IMR-90 (cell line): ENCODE measurements around the gene CAMSAP3. TPM values are rescaled to one million over a fixed set of nuclear protein-coding genes. Genes with fewer than 3 reads are reported as not detected.

Experiments
- ATAC-seq: fragments of 200-7000 bp; cut with Tn5 transposase; 2 replicates; pipeline ENCODE4 v1.9.1; 2020; ENCODE audit warnings: low read depth, mild to moderate bottlenecking, moderate library complexity
- BruUV-seq: library from RNA; stranded (reverse); fragments of 400-500 nt; replicated peaks from 2 replicates; lab custom pipeline; 2021; lab: Mats Ljungman, UMichigan
- CTCF ChIA-PET: fragments of 300-600 bp; formaldehyde crosslinking; extraction: SDS; loops from one replicate; lab custom pipeline; 2021; ENCODE audit warnings: antibody characterized with exemption; lab: Yijun Ruan, JAX
- POLR2A ChIA-PET: fragments of 300-600 bp; sonication (Branson Sonifier 250); formaldehyde crosslinking; loops from one replicate; lab custom pipeline; 2022; ENCODE audit warnings: antibody characterized with exemption; ENCODE audit not compliant: unreplicated experiment; lab: Charles Lee
- DNase-seq: peaks from one replicate; pipeline ENCODE4 v3.0.0; 2013
- H2AFZ ChIP-seq: replicated peaks from 2 replicates; pipeline ENCODE3; 2013; ENCODE audit warnings: low read length, mild to moderate bottlenecking; ENCODE audit not compliant: poor library complexity
- H2AK5ac ChIP-seq: 2 replicates; pipeline ENCODE4 v1.6.1; 2013; ENCODE audit warnings: low read depth, low read length, inconsistent platforms
- H2AK9ac ChIP-seq: replicated peaks from 2 replicates; pipeline ENCODE3; 2013; ENCODE audit warnings: mild to moderate bottlenecking, low read depth, low read length, moderate library complexity; ENCODE audit not compliant: poor library complexity
- H2BK120ac ChIP-seq: 2 replicates; pipeline ENCODE4 v1.6.1; 2013; ENCODE audit warnings: low read depth, low read length, inconsistent platforms
- H2BK15ac ChIP-seq: 3 replicates; pipeline ENCODE4 v1.6.1; 2013; ENCODE audit warnings: low read depth, low read length, inconsistent platforms
- H2BK20ac ChIP-seq: 2 replicates; pipeline ENCODE4 v1.6.1; 2013; ENCODE audit warnings: low read depth, mild to moderate bottlenecking, inconsistent platforms, low read length, moderate library complexity
- H2BK5ac ChIP-seq: 2 replicates; pipeline ENCODE4 v1.6.1; 2013; ENCODE audit warnings: mild to moderate bottlenecking, low read depth, low read length, inconsistent platforms; ENCODE audit not compliant: poor library complexity, severe bottlenecking
- H3K14ac ChIP-seq: replicated peaks from 2 replicates; pipeline ENCODE4 v1.6.1; 2013; ENCODE audit warnings: low read depth, low read length, inconsistent platforms
- H3K18ac ChIP-seq: 2 replicates; pipeline ENCODE4 v1.6.1; 2013; ENCODE audit warnings: low read depth, low read length, control low read depth
- H3K23ac ChIP-seq: 2 replicates; pipeline ENCODE4 v1.6.1; 2013; ENCODE audit warnings: low read depth, low read length, inconsistent platforms
- H3K27ac ChIP-seq: 2 replicates; pipeline ENCODE4 v1.5.1; 2013; ENCODE audit warnings: mild to moderate bottlenecking, control low read depth, low read length; ENCODE audit not compliant: insufficient read depth
- H3K27me3 ChIP-seq: 2 replicates; pipeline ENCODE4 v1.6.1; 2013; ENCODE audit warnings: low read length; ENCODE audit not compliant: control insufficient read depth, insufficient read depth
- H3K36me3 ChIP-seq: 2 replicates; pipeline ENCODE4 v1.6.1; 2013; ENCODE audit warnings: low read length, mixed read lengths; ENCODE audit not compliant: control insufficient read depth, insufficient read depth
- H3K4ac ChIP-seq: 2 replicates; pipeline ENCODE4 v1.6.1; 2013; ENCODE audit warnings: low read depth, low read length, inconsistent platforms
- H3K4me1 ChIP-seq: 2 replicates; pipeline ENCODE4 v1.6.1; 2013; ENCODE audit warnings: low read length, mixed read lengths; ENCODE audit not compliant: control insufficient read depth, insufficient read depth
- H3K4me2 ChIP-seq: 2 replicates; pipeline ENCODE4 v1.6.1; 2013; ENCODE audit warnings: low read depth, mild to moderate bottlenecking, control low read depth, low read length, moderate library complexity
- H3K4me3 ChIP-seq: 2 replicates; pipeline ENCODE4 v1.5.1; 2013; ENCODE audit warnings: low read depth, mild to moderate bottlenecking, control low read depth, low read length, moderate library complexity; ENCODE audit not compliant: insufficient read depth
- H3K56ac ChIP-seq: 2 replicates; pipeline ENCODE4 v1.6.1; 2013; ENCODE audit warnings: low read length, inconsistent platforms; ENCODE audit not compliant: insufficient read depth; ENCODE audit errors: extremely low read depth
- H3K79me1 ChIP-seq, 2 experiments: 2 replicates each; pipeline ENCODE4 v1.6.1; 2013; ENCODE audit warnings: low read length in 2 of 2, inconsistent platforms in 1 of 2, low read depth in 1 of 2
- H3K9ac ChIP-seq: 2 replicates; pipeline ENCODE4 v1.6.1; 2013; ENCODE audit warnings: low read depth, low read length, control low read depth
- H3K9me1 ChIP-seq: 2 replicates; pipeline ENCODE4 v1.6.1; 2013; ENCODE audit warnings: low read length, inconsistent platforms; ENCODE audit not compliant: insufficient read depth
- H3K9me3 ChIP-seq: 2 replicates; pipeline ENCODE4 v1.6.1; 2013; ENCODE audit warnings: low read length; ENCODE audit not compliant: control insufficient read depth, insufficient read depth
- H4K20me1 ChIP-seq: 2 replicates; pipeline ENCODE4 v1.6.1; 2013; ENCODE audit warnings: low read length, inconsistent platforms; ENCODE audit not compliant: insufficient read depth
- H4K5ac ChIP-seq: 2 replicates; pipeline ENCODE4 v1.6.1; 2013; ENCODE audit warnings: mild to moderate bottlenecking, low read depth, low read length, control low read depth
- H4K8ac ChIP-seq, 2 experiments: 2 replicates each; pipeline ENCODE4 v1.6.1; 2013; ENCODE audit warnings: low read depth in 2 of 2, low read length in 2 of 2, control low read depth in 1 of 2, inconsistent platforms in 1 of 2
- H4K91ac ChIP-seq: 2 replicates; pipeline ENCODE4 v1.6.1; 2013; ENCODE audit warnings: low read depth, low read length, inconsistent platforms; ENCODE audit not compliant: insufficient read depth
- CEBPB ChIP-seq: IDR thresholded peaks from 2 replicates; pipeline ENCODE4 v1.6.1; 2012; ENCODE audit warnings: low read depth, low read length, improper control_type of control experiment
- MAFK ChIP-seq: IDR thresholded peaks from 2 replicates; pipeline ENCODE4 v1.6.1; 2012; ENCODE audit warnings: low read depth, low read length, improper control_type of control experiment
- MAZ ChIP-seq: IDR thresholded peaks from 2 replicates; pipeline ENCODE4 v1.6.1; 2012; ENCODE audit warnings: low read depth, mild to moderate bottlenecking, low read length, improper control_type of control experiment, moderate library complexity, borderline replicate concordance
- RAD21 ChIP-seq: IDR thresholded peaks from 2 replicates; pipeline ENCODE4 v1.6.1; 2012; ENCODE audit warnings: low read length, improper control_type of control experiment
- SMC3 ChIP-seq: fragments of 150-350 bp; IDR thresholded peaks from 2 replicates; pipeline ENCODE4 v1.6.1; 2016; ENCODE audit warnings: low read depth, mild to moderate bottlenecking, antibody characterized with exemption, low read length, moderate library complexity
- WGBS, 2 experiments: methylation state at CpG; one replicate each; pipeline versions ENCODE4 v1.1.5 to v1.1.7; 2013; ENCODE audit warnings: missing lambda C conversion rate in 2 of 2; ENCODE audit not compliant: insufficient read length in 1 of 2; ENCODE audit errors: extremely low coverage in 2 of 2; 5-methylcytosine and 5-hydroxymethylcytosine counted together
- dilution Hi-C: fragments of 300-500 bp; cut with HindIII; formaldehyde crosslinking; loops from one replicate; pipeline ENCODE4 v1.14.3; 2018; ENCODE audit warnings: low sequenced_read_pairs; ENCODE audit not compliant: unreplicated experiment
- in situ Hi-C: fragments of 300-500 bp; cut with MboI; formaldehyde crosslinking; loops from 3 replicates; pipeline ENCODE4 v1.14.3; 2019; ENCODE audit warnings: low sequenced_read_pairs, inconsistent platforms, mixed read lengths
- intact Hi-C: fragments of 100-400 bp; cut with micrococcal nuclease; formaldehyde crosslinking; loops from 2 replicates; pipeline ENCODE4 v1.10.0; 2022
- polyA plus RNA-seq, 3 experiments: library from polyadenylated mRNA; depleted of rRNA; stranded (reverse); fragments of >200 nt; gene quantifications; 2 replicates each; pipeline ENCODE4 v1.2.3, GENCODE V29; 2012; ENCODE audit warnings: low replicate concordance in 1 of 3
- total RNA-seq: library from RNA; depleted of rRNA; stranded (reverse); fragments of >200 nt; gene quantifications from 2 replicates; pipeline ENCODE4 v1.2.3, GENCODE V29; 2012
- TF ChIP-seq, protein P1 (sequence below): fragments of 150-350 bp; IDR thresholded peaks from 2 replicates; pipeline ENCODE4 v1.6.1; 2016; ENCODE audit warnings: low read depth, mild to moderate bottlenecking, low read length, moderate library complexity, borderline replicate concordance
- TF ChIP-seq, protein P2 (sequence below): conservative IDR thresholded peaks from 2 replicates; pipeline ENCODE4 v1.5.1; 2012; ENCODE audit warnings: mild to moderate bottlenecking, low read depth, low read length, improper control_type of control experiment

CAMSAP3 gene
- total and polyA plus RNA-seq, 2 of the 4 experiments (the other 2 are of a cell fraction) = not detected

DNA sequence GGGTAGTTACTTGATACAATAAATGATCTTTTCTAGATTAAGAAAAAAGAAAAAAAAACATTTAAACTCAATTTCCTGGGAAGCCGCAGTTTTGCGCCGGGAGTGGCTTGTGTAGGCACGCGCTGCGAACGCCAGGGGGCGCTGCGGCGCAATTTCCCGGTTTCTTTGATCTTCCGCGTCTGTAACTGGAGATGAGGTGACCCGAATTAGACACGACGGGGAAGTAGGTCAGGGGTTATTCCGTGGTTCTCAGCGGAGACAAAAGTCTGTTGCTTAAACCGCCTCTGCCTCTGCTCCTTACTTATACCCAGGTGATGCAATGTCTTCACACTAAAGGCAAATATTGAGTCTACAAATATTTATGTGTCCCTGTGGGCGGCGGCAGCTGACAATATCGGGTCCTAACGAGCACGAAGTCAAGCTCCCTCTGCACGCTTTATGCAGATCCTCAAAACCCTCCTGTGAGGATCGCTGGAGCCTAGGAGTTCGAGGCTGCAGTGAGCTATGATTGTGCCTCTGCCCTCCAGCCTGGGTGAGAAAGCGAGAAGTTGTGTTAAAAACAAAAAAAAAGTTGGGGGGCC is 56.5 kb downstream of the CAMSAP3 start:
- no peak overlapping the region for H2BK20ac ChIP-seq
- dilution Hi-C loops (no loop called here), in situ Hi-C loops (no loop called here), intact Hi-C loops (loop anchor here (1.0 kb wide), 2 partner anchors 28 to 147 kb away; partner anchors contain the start of gene TRAPPC5)
- BruUV-seq = no TSS peak
- H3K56ac ChIP-seq = no peak overlapping the region
- H3K36me3 ChIP-seq = no peaks in the 10 kb centered on the region
- ATAC-seq (peak; percentile 90), DNase-seq (peak; percentile 60)
- no peak overlapping the region for H3K9ac ChIP-seq
- no peaks in the 10 kb centered on the region for H3K9me1 ChIP-seq
- H2AK5ac ChIP-seq = no peak overlapping the region
- no peaks in the 10 kb centered on the region for H3K79me1 ChIP-seq
- ChIA-PET CTCF (interaction anchor here (0.7 to 1.4 kb wide), 3 partner anchors 14 to 148 kb away, joined by 3 to 9 read pairs (median 3); partner anchors contain the start of genes PET100 and XAB2), POLR2A (no interaction called here)
- H2BK15ac ChIP-seq = no peak overlapping the region
- no peaks in the 10 kb centered on the region for H3K4me1 ChIP-seq
- H4K20me1 ChIP-seq = no peaks in the 10 kb centered on the region
- no peak overlapping the region for H4K91ac ChIP-seq
- H3K23ac ChIP-seq = no peak overlapping the region
- H3K14ac ChIP-seq = 0 out of 2 replicates have a peak overlapping the region, but pooled peaks have one; percentile 54
- peak overlapping the region; percentile 70 for H3K4me2 ChIP-seq
- H3K27me3 ChIP-seq = peaks cover 6% of the 10 kb centered on the region; the same call in 1 of the 2 replicates
- 0 out of 2 replicates have a peak, but pooled peaks have one; percentile 21 for TF ChIP-seq MAZ
- TF ChIP-seq, protein P1, sequence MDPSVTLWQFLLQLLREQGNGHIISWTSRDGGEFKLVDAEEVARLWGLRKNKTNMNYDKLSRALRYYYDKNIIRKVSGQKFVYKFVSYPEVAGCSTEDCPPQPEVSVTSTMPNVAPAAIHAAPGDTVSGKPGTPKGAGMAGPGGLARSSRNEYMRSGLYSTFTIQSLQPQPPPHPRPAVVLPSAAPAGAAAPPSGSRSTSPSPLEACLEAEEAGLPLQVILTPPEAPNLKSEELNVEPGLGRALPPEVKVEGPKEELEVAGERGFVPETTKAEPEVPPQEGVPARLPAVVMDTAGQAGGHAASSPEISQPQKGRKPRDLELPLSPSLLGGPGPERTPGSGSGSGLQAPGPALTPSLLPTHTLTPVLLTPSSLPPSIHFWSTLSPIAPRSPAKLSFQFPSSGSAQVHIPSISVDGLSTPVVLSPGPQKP = no peak
- peak; percentile 79 for TF ChIP-seq CEBPB
- TF ChIP-seq SMC3 = peak; percentile 71
- TF ChIP-seq MAFK = no peak
- TF ChIP-seq, protein P2, sequence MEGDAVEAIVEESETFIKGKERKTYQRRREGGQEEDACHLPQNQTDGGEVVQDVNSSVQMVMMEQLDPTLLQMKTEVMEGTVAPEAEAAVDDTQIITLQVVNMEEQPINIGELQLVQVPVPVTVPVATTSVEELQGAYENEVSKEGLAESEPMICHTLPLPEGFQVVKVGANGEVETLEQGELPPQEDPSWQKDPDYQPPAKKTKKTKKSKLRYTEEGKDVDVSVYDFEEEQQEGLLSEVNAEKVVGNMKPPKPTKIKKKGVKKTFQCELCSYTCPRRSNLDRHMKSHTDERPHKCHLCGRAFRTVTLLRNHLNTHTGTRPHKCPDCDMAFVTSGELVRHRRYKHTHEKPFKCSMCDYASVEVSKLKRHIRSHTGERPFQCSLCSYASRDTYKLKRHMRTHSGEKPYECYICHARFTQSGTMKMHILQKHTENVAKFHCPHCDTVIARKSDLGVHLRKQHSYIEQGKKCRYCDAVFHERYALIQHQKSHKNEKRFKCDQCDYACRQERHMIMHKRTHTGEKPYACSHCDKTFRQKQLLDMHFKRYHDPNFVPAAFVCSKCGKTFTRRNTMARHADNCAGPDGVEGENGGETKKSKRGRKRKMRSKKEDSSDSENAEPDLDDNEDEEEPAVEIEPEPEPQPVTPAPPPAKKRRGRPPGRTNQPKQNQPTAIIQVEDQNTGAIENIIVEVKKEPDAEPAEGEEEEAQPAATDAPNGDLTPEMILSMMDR = peak; percentile 97
- TF ChIP-seq RAD21 = peak; percentile 62
- peak overlapping the region; percentile 59; the same call in 1 of the 2 replicates for H4K5ac ChIP-seq
- peak overlapping the region; percentile 83 for H2AFZ ChIP-seq
- no peak overlapping the region for H2BK120ac ChIP-seq
- no peak overlapping the region for H3K18ac ChIP-seq
- WGBS, 2 experiments = 28% methylated on average over 6 of the region's 28 CpGs; no CpG with 5 or more reads in 1 of the 2 experiments
- no peaks in the 10 kb centered on the region for H3K9me3 ChIP-seq
- no peak overlapping the region for H3K4ac ChIP-seq
- H2AK9ac ChIP-seq = no peak overlapping the region
- H3K27ac ChIP-seq = no peak overlapping the region
- peak overlapping the region in 1 of 2 experiments; percentile 31; a peak in 1 of 4 replicates for H4K8ac ChIP-seq
- no peak overlapping the region for H2BK5ac ChIP-seq
- peak overlapping the region; percentile 8; the same call in 1 of the 2 replicates for H3K4me3 ChIP-seq
